C4-2B (cell line): ENCODE results near the gene SLC10A3.

Source experiments
- CTCF ChIP-seq: fragments of 450-650 bp; conservative IDR thresholded peaks from 2 replicates; pipeline ENCODE4 v1.5.1; 2017; ENCODE audit warnings: mild to moderate bottlenecking
- ZFX ChIP-seq: fragments of 450-650 bp; IDR thresholded peaks from 2 replicates; pipeline ENCODE4 v1.6.1; 2017

- TF ChIP-seq CTCF: no peak
- TF ChIP-seq ZFX: no peak
Measured at GRCh38 chrX:154484255-154485149, 5.9 kb downstream of the SLC10A3 start.
